PC-3 (cell line): ENCODE data around the gene SCAF8.

Experiments used
- EZH2 ChIP-seq: fragments of 300-600 bp; sonication (generic); IDR thresholded peaks from one replicate; pipeline ENCODE4 v1.6.1; 2017; ENCODE audit warnings: antibody characterized with exemption, mild to moderate bottlenecking, low read length; ENCODE audit not compliant: unreplicated experiment
- EZH2phosphoT487 ChIP-seq: fragments of 300-600 bp; sonication (generic); IDR thresholded peaks from 2 replicates; pipeline ENCODE4 v1.6.1; 2018; ENCODE audit warnings: mild to moderate bottlenecking, antibody characterized with exemption, low read length, borderline replicate concordance
- TF ChIP-seq, protein P1 (sequence below): fragments of 300-600 bp; sonication (generic); conservative IDR thresholded peaks from 2 replicates; pipeline ENCODE4 v1.5.1; 2017; ENCODE audit warnings: antibody characterized with exemption, low read depth, mild to moderate bottlenecking, low read length

DNA sequence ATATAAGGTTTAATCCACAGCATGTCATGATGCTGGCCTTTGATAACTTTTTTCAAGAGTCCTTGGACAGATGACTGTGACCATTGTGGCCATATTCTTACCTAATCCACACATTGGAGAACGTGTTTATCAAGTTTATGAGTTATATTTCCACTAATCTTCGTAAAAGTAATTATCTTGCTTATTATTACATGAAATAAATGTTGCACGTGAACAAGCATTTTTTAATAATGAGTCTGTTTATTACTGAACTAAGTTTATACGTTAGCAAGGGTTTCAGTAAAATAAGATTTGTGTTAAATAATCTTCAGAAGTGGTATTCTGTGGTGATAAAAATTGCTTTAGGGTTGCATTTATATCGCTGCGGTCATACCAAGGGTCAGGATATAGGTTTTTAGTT is 107.1 kb downstream of the SCAF8 start:
- TF ChIP-seq EZH2 (no peak), EZH2phosphoT487 (no peak)
- TF ChIP-seq, protein P1, sequence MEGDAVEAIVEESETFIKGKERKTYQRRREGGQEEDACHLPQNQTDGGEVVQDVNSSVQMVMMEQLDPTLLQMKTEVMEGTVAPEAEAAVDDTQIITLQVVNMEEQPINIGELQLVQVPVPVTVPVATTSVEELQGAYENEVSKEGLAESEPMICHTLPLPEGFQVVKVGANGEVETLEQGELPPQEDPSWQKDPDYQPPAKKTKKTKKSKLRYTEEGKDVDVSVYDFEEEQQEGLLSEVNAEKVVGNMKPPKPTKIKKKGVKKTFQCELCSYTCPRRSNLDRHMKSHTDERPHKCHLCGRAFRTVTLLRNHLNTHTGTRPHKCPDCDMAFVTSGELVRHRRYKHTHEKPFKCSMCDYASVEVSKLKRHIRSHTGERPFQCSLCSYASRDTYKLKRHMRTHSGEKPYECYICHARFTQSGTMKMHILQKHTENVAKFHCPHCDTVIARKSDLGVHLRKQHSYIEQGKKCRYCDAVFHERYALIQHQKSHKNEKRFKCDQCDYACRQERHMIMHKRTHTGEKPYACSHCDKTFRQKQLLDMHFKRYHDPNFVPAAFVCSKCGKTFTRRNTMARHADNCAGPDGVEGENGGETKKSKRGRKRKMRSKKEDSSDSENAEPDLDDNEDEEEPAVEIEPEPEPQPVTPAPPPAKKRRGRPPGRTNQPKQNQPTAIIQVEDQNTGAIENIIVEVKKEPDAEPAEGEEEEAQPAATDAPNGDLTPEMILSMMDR = no peak
